SU-DHL-6 (cell line): ENCODE data around the gene TNP2.

Experiments used
- CTCF ChIP-seq: fragments of 200-600 bp; sonication (generic); IDR thresholded peaks from one replicate; pipeline ENCODE4 v1.5.1; 2017; ENCODE audit warnings: antibody characterized with exemption, mild to moderate bottlenecking, low read length, moderate library complexity; ENCODE audit not compliant: insufficient read depth, poor library complexity, severe bottlenecking
- EZH2phosphoT487 ChIP-seq: fragments of 200-600 bp; sonication (generic), shearing (Covaris generic); conservative IDR thresholded peaks from 2 replicates; pipeline ENCODE4 v1.6.1; 2018; ENCODE audit warnings: mild to moderate bottlenecking, antibody characterized with exemption, low read length, moderate library complexity, mixed read lengths

- no peak for TF ChIP-seq CTCF
- TF ChIP-seq EZH2phosphoT487 = no peak
These were observed 23.1 kb upstream of the TNP2 start for GRCh38 chr16:11292076-11292748.
